Endodermal cell (in vitro differentiated cells): ENCODE results near the gene FUT8. TPM values are rescaled to one million over a fixed set of nuclear protein-coding genes. Genes with fewer than 3 reads are reported as not detected.

Source experiments
- DNase-seq: peaks from one replicate; pipeline ENCODE4 v3.0.0-alpha.2; 2017
- H3K27ac ChIP-seq: 2 replicates; pipeline ENCODE4 v1.5.1; 2013; ENCODE audit warnings: mild to moderate bottlenecking, low read depth, low read length, moderate library complexity
- H3K27me3 ChIP-seq: 2 replicates; pipeline ENCODE4 v1.6.1; 2013; ENCODE audit warnings: mild to moderate bottlenecking, low read length, moderate library complexity; ENCODE audit not compliant: insufficient read depth, control insufficient read depth, poor library complexity, severe bottlenecking
- H3K36me3 ChIP-seq: 2 replicates; pipeline ENCODE4 v1.7.0; 2013; ENCODE audit warnings: mild to moderate bottlenecking, low read length, moderate library complexity; ENCODE audit not compliant: control insufficient read depth, insufficient read depth
- H3K4me1 ChIP-seq: one replicate; pipeline ENCODE4 v1.7.0; 2013; ENCODE audit warnings: low read length; ENCODE audit not compliant: control insufficient read depth, insufficient read depth
- H3K4me3 ChIP-seq: 2 replicates; pipeline ENCODE4 v1.5.1; 2013; ENCODE audit warnings: mild to moderate bottlenecking, low read length, moderate library complexity
- H3K9ac ChIP-seq: 2 replicates; pipeline ENCODE4 v1.6.1; 2013; ENCODE audit warnings: mild to moderate bottlenecking, low read length, moderate library complexity; ENCODE audit not compliant: poor library complexity, severe bottlenecking; ENCODE audit errors: extremely low read depth
- H3K9me3 ChIP-seq: 2 replicates; pipeline ENCODE4 v1.6.1; 2013; ENCODE audit warnings: mild to moderate bottlenecking, low read length, moderate library complexity; ENCODE audit not compliant: control insufficient read depth
- H3K27ac Mint-ChIP-seq: 2 replicates; pipeline ENCODE4 v1.8.0; 2020; ENCODE audit warnings: mixed read lengths
- H3K27me3 Mint-ChIP-seq: 2 replicates; pipeline ENCODE4 v1.8.0; 2021; ENCODE audit warnings: mild to moderate bottlenecking, mixed read lengths; ENCODE audit not compliant: insufficient read depth
- H3K36me3 Mint-ChIP-seq: 2 replicates; pipeline ENCODE4 v1.8.0; 2020; ENCODE audit warnings: low read depth, mixed read lengths
- H3K4me1 Mint-ChIP-seq: 2 replicates; pipeline ENCODE4 v1.8.0; 2020; ENCODE audit warnings: mixed read lengths
- H3K4me3 Mint-ChIP-seq: 2 replicates; pipeline ENCODE4 v1.8.0; 2020; ENCODE audit warnings: mild to moderate bottlenecking, moderate library complexity, mixed read lengths
- H3K9me3 Mint-ChIP-seq: 2 replicates; pipeline ENCODE4 v1.8.0; 2020; ENCODE audit warnings: mild to moderate bottlenecking, mixed read lengths
- CTCF ChIP-seq: fragments of 200-600 bp; sonication (generic); conservative IDR thresholded peaks from 2 replicates; pipeline ENCODE4 v1.5.0; 2021; ENCODE audit warnings: antibody characterized with exemption, mild to moderate bottlenecking
- WGBS, 2 experiments: methylation state at CpG; one replicate each; pipeline versions ENCODE4 v1.1.5 to v1.1.7; 2013; ENCODE audit warnings: missing lambda C conversion rate in 2 of 2, mixed read lengths in 1 of 2; ENCODE audit not compliant: insufficient coverage in 1 of 2, insufficient read length in 1 of 2; 5-methylcytosine and 5-hydroxymethylcytosine counted together
- total RNA-seq, 2 donors: library from RNA; stranded (reverse); fragmentation: NEBNext Ultra II Directional in 1 of 2; extraction: Animal tissue kit (Norgen Biotek cat#: 25700) in 1 of 2; gene quantifications; 2 replicates in 1 of 2; 3 replicates in 1 of 2; pipeline ENCODE4 v1.2.1, GENCODE V29; 2021

The FUT8 gene
- total RNA-seq, 2 donors from 2014 or later: 63.9 to 76.9 TPM

- WGBS, 2 experiments: 93 to 100% methylated on average over 6 of the region's 6 CpGs
- DNase-seq: no peak
- Histone ChIP-seq H3K9ac (no peak overlapping the region), H3K4me1 (no peaks in the 10 kb centered on the region), H3K36me3 (no peaks in the 10 kb centered on the region), H3K4me3 (no peak overlapping the region), H3K27ac (no peak overlapping the region), H3K27me3 (no peaks in the 10 kb centered on the region), H3K9me3 (no peaks in the 10 kb centered on the region)
- no peaks in the 10 kb centered on the region for H3K4me1 Mint-ChIP-seq
- H3K36me3 Mint-ChIP-seq: no peaks in the 10 kb centered on the region
- no peaks in the 10 kb centered on the region for H3K9me3 Mint-ChIP-seq
- H3K27ac Mint-ChIP-seq: no peak overlapping the region
- H3K27me3 Mint-ChIP-seq: no peaks in the 10 kb centered on the region
- H3K4me3 Mint-ChIP-seq: no peak overlapping the region
- TF ChIP-seq CTCF: no peak
Observed at GRCh38 chr14:65387171-65387570, 25.4 kb upstream of the FUT8 start.

- H3K4me3 ChIP-seq: no peak overlapping the region
- no peaks in the 10 kb centered on the region for H3K27me3 ChIP-seq
- DNase-seq: no peak
- H3K4me1 Mint-ChIP-seq: no peaks in the 10 kb centered on the region
- no peaks in the 10 kb centered on the region for H3K36me3 Mint-ChIP-seq
- no peaks in the 10 kb centered on the region for H3K9me3 ChIP-seq
- H3K27me3 Mint-ChIP-seq: no peaks in the 10 kb centered on the region
- no peaks in the 10 kb centered on the region for H3K9me3 Mint-ChIP-seq
- no peak overlapping the region for H3K27ac Mint-ChIP-seq
- H3K9ac ChIP-seq: no peak overlapping the region
- H3K27ac ChIP-seq: no peak overlapping the region
- 88% methylated on average over 1 of the region's 1 CpG; no CpG with 5 or more reads in 1 of the 2 experiments for WGBS, 2 experiments
- no peaks in the 10 kb centered on the region for H3K4me1 ChIP-seq
- TF ChIP-seq CTCF: no peak
- H3K36me3 ChIP-seq: no peaks in the 10 kb centered on the region
- H3K4me3 Mint-ChIP-seq: no peak overlapping the region
Observed at GRCh38 chr14:65387628-65388027, 24.9 kb upstream of the FUT8 start.

GRCh38 chr14:65392296-65392695 lies 20.2 kb upstream of the FUT8 start:
- Histone ChIP-seq H3K9ac (no peak overlapping the region), H3K4me1 (no peaks in the 10 kb centered on the region), H3K36me3 (no peaks in the 10 kb centered on the region), H3K27ac (no peak overlapping the region), H3K9me3 (peaks cover 20% of the 10 kb centered on the region), H3K4me3 (no peak overlapping the region), H3K27me3 (no peaks in the 10 kb centered on the region)
- Mint-ChIP-seq H3K27ac (no peak overlapping the region), H3K4me3 (no peak overlapping the region), H3K36me3 (peaks cover 9% of the 10 kb centered on the region), H3K27me3 (peaks cover 1% of the 10 kb centered on the region), H3K9me3 (peaks cover 33% of the 10 kb centered on the region), H3K4me1 (no peaks in the 10 kb centered on the region)
- no peak for TF ChIP-seq CTCF
- DNase-seq: no peak
- 88 to 93% methylated on average over 3 to 4 of the region's 4 CpGs for WGBS, 2 experiments
